GM04503 (cell line): ENCODE measurements around the gene KCTD17.
"Not testable (repeated sequence)": the region's sequence is repeated elsewhere in the genome, so short reads cannot be mapped to it uniquely, and the experiment has no call there.

Source experiments
- DNase-seq: peaks from one replicate; pipeline ENCODE4 v3.0.0-alpha.2; 2012; ENCODE audit warnings: low read depth

KCTD17 gene

DNA sequence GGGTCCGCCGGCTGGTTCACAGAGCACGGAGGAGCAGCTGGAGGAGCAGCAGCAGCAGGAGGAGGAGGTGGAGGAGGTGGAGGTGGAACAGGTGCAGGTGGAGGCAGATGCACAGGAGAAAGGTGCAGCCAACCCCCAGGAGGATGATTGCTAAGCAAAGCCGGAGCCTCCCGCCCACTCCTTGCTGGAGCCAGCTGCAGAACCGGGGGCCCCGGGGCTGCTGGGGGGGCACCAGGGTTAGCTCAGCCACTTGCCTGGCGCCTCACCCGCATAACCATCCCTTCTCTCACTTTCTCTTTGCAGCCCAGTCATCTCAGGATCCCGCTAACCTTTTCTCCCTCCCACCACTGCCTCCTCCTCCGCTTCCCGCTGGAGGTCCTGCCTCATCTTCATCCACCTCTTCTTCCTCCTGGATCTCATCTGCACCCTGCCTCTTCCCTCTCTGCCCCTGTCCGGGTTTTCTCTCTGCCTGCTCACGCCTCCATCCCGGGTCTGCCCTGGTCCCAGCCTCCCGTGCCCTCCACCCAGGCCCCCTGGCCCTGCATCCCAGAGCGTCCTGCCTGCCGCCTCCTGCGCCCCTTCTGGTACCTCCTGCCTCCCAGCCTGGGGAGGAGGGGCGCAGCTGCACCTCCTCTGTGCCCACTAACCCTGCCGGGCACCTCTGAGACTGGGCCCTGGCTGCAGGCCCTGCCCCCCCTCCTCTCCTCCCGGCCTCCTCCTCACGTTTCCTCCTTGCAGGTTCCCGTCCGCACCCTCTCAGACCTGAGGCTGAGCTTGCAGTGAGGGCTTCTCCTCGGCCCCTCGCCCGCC lies 9.5 kb downstream of the KCTD17 start:
- DNase-seq, result no peak

GRCh38 chr22:37061611-37062375 lies 10.3 kb downstream of the KCTD17 start:
- DNase-seq, result no peak

GRCh38 chr22:37062376-37062675 lies 10.8 kb downstream of the KCTD17 start:
- DNase-seq, result no peak

GRCh38 chr22:37062702-37063381 lies 11.3 kb downstream of the KCTD17 start:
- DNase-seq, result no peak

GRCh38 chr22:37063431-37064420 lies 12.2 kb downstream of the KCTD17 start:
- DNase-seq, result no peak

DNA sequence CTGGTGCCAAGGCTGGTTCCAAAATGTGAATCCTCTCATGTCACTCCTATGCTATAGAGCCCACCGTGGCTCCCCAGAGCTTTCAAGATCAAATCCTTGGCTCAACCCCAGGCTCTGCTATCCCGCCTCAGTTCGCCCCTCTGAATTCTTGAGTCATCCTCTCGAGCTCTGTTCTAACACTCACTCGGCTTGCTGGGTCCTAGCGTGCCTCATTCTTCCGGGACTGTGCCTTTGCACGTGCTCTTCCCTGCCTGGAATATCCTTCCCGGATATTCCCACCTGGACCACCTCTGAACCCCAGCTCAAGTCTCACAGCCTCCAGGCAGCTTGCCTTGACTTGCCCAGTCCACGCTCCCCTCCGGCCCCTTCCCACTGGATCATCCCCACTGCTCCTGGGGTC lies 13.0 kb downstream of the KCTD17 start:
- no peak for DNase-seq

GRCh38 chr22:37065180-37065579 lies 13.6 kb downstream of the KCTD17 start:
- no peak for DNase-seq

- no peak for DNase-seq
Measured at GRCh38 chr22:37065961-37066360, 14.4 kb downstream of the KCTD17 start.

DNA sequence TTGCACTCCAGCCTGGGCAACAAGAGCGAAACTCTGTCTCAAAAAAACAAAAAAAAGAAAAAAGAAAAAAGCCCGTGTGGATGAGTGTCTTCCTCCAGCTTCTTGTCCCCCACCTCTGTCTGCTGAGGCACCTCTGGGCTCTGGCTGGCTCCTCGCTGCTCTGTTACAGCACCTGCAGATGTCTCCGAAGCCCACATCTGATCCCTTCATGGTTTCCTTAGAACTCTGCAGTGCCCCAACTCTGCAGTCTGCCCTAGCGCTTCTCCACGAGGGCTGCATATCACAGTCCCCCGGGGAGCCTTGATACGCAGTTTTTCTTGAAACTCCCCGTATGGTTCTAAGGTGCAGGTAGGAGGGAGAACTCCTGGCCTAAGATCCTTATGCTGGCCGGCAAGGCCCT lies 15.9 kb downstream of the KCTD17 start:
- no peak for DNase-seq

- DNase-seq, result no peak
Measured at GRCh38 chr22:37068859-37069258, 17.3 kb downstream of the KCTD17 start.

DNA sequence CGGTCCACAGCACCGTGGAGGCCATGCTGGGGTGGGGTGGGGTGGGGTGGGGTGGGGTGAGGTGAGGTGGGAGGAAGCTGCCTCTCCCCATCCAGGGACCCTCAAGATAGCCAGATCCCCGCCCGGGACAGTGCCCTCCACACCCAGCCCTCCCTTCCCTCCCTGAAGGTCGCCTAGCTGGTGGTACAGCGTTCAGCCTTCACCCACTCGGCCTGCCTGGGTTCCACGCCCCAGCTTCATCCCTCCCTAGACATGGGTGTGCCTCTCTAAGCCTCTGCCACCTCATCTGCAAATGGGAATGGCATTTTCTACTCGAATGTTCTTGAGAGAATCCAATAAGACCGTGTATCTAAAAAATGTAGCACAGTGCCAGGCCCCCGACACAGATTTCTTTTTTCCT lies 17.8 kb downstream of the KCTD17 start:
- DNase-seq, result no peak

- no peak for DNase-seq
Measured at GRCh38 chr22:37069719-37070118, 18.2 kb downstream of the KCTD17 start.

DNA sequence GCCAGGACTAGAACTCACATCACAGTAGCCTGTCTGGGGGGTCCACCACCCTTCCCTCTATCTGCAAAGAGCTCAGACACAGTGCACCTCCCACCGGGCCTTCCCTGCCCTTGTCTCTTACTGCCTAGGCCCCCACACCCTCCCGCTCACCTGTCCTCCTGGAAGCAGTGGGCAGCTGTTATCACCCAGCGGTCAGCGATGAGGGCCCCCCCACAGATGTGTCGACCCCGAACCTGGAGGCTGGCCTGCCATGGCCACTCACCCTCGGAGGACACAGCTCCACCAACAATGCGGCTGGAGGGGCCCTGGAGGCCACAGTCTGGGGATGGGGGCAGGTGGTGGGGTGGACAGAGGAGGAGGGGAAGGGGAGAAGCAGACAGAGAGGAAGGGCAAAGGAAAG lies 18.8 kb downstream of the KCTD17 start:
- DNase-seq, result no peak

GRCh38 chr22:37070744-37071143 lies 19.2 kb downstream of the KCTD17 start:
- no peak for DNase-seq

GRCh38 chr22:37071850-37072592 lies 20.5 kb downstream of the KCTD17 start:
- DNase-seq, result not testable (repeated sequence)

DNA sequence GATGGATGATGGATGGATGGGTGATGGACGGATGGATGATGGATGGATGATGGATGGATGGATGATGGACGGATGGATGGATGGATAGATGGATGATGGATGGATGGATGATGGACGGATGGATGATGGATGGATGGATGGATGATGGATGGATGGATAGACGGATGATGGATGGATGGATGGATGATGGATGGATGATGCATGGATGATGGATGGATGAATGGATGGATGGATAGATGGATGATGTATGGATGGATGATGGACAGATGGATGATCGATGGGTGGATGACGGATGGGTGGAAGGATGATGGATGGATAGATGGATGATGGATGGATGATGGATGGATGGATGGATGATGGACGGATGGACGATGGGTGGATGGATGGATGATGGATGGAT lies 21.1 kb downstream of the KCTD17 start:
- no peak for DNase-seq

DNA sequence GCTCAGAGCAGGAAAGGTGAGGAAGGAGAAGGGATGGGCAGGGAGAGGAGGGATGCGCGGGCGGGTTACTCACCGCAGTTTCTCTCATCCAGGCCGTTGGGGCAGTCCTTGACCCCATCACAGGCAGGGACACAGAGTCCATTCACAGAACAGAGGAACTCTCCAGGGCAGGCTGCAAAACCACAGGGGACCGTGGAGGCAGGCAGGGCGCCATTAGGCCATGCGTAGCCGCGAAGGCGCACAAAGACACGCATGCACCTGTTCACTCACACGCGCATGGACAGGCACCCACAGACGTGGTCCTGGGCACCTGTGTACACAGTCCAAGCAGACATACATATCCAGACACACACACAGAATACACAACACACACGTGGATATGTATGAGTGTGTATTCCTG lies 23.0 kb downstream of the KCTD17 start:
- DNase-seq, result no peak

DNA sequence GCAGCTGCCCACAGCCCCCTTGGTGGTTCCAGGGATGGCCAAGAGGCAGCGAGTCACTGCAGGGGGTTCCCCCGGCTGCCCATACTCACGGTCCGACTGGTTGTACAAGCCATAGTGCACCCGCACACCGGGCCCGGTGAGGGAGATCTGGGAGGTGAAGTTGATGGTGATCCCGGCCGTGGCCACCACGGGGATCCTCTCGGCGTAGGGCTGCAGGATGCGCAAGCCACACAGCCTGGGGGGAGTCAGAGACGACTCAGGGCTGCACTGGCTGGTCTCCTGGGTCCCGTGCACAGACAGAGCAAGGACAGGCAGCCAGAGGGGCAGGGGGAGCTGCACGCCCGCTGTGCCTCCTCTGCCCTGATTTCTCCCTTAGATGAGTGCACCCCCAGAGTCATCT lies 23.5 kb downstream of the KCTD17 start:
- DNase-seq, result no peak

GRCh38 chr22:37075822-37076433 lies 24.4 kb downstream of the KCTD17 start:
- DNase-seq, result no peak

DNA sequence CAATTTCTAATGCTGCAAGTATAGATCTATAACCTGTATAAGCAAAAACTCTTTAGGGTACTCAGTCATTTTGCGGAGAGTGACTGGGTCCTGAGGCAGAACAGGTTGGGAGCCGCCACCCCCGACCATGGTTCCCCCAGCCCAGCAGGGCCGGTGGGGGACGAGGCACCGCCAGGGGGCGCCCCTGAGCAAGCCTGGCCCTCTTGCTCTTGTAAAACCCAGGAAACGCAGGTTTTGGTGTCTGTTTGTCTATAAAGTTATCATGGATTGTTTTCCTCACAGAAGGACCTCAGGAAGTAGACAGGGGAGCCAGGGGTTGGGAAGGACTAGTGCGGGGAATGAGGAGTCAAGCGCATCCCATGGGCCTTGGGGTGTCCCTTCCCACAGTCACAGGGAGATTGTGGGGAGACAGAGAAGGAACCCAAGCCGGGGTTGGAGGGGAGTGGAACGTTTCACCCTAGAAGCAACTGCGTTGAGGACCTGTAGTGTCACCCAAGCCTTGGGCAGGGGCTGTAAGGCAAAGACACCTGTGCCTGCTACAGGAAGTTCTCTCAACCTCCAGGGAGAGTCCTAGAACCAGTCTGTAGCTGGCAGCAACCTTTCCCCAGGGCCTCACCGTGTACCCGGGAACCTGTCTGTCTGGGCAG lies 26.4 kb downstream of the KCTD17 start:
- no peak for DNase-seq
